ENCODE results near the gene PTPRN2.

- TF ChIP-seq CTCF (IDR thresholded peaks at IDR 0.05), result no peak
- no peak for TF ChIP-seq EP300 (IDR thresholded peaks at IDR 0.05)
- no peak for TF ChIP-seq POLR2A (IDR thresholded peaks at IDR 0.05)
Observed at GRCh38 chr7:158543840-158544239, 43.8 kb downstream of the PTPRN2 start.
